GM12864 (cell line): ENCODE data around the gene PARD6A.

ENCODE experiments used
- DNase-seq: peaks from one replicate; pipeline ENCODE4 v3.0.0-alpha.2; 2011; ENCODE audit warnings: low read depth
- H3K4me3 ChIP-seq: 2 replicates; pipeline ENCODE4 v1.5.1; 2011; ENCODE audit warnings: mild to moderate bottlenecking, low read depth, low read length, control low read depth
- CTCF ChIP-seq: IDR thresholded peaks from 2 replicates; pipeline ENCODE4 v1.5.1; 2011; ENCODE audit warnings: low read depth, mild to moderate bottlenecking, moderate library complexity, low read length, control low read depth, inconsistent platforms; ENCODE audit errors: missing control alignments

The PARD6A gene

GRCh38 chr16:67657751-67658518 lies 2.8 kb upstream of the PARD6A start:
- no peak overlapping the region for H3K4me3 ChIP-seq
- no peak for TF ChIP-seq CTCF
- no peak for DNase-seq

GRCh38 chr16:67658849-67659674 lies 1.7 kb upstream of the PARD6A start:
- no peak for DNase-seq
- H3K4me3 ChIP-seq = peak overlapping the region; percentile 79
- TF ChIP-seq CTCF = no peak

GRCh38 chr16:67659675-67660563 lies 841 bp upstream of the PARD6A start, which contains the start of gene ACD:
Gene ACD, minus strand, starts transcription at chr16:67660260. Its CDS starts 40 bp downstream, at chr16:67660220.
- peak within 1 kb of the TSS; percentile 79 for H3K4me3 ChIP-seq
- peak; percentile 54 for DNase-seq
- no peak for TF ChIP-seq CTCF

GRCh38 chr16:67661101-67661761 lies 471 bp downstream of the PARD6A start:
- peak overlapping the region; percentile 67 for H3K4me3 ChIP-seq
- no peak for DNase-seq
- no peak for TF ChIP-seq CTCF

- TF ChIP-seq CTCF = no peak
- DNase-seq = no peak
- no peak overlapping the region for H3K4me3 ChIP-seq
These were observed 1.3 kb downstream of the PARD6A start for GRCh38 chr16:67661886-67662652.

GRCh38 chr16:67662653-67663010 lies 1.9 kb downstream of the PARD6A start:
- DNase-seq = no peak
- H3K4me3 ChIP-seq = no peak overlapping the region
- no peak for TF ChIP-seq CTCF
